K562 (cell line): ENCODE results near the gene SSBP2. TPM values are rescaled to one million over a fixed set of nuclear protein-coding genes. Genes with fewer than 3 reads are reported as not detected.
A peak's percentile ranks its signal among the peaks of the same experiment; 100 is the strongest.

Source experiments
- FOXP1 ChIP-seq: sonication (generic); formaldehyde crosslinking; IDR thresholded peaks from 2 replicates; pipeline ENCODE4 v1.8.0; 2022; ENCODE audit warnings: mild to moderate bottlenecking, missing genetic modification reagents
- HDAC2 ChIP-seq: fragments of 450-650 bp; IDR thresholded peaks from 2 replicates; pipeline ENCODE4 v1.6.1; 2016; ENCODE audit warnings: mild to moderate bottlenecking
- HIVEP1 ChIP-seq: fragments of 250-450 bp; sonication (Bioruptor Pico); IDR thresholded peaks from 2 replicates; pipeline ENCODE4 v1.4.0; 2020; ENCODE audit warnings: mild to moderate bottlenecking
- ILF3 ChIP-seq: fragments of 450-650 bp; IDR thresholded peaks from 2 replicates; pipeline ENCODE4 v1.6.1; 2018; ENCODE audit warnings: antibody characterized with exemption, mild to moderate bottlenecking, moderate library complexity, borderline replicate concordance
- NR2C1 ChIP-seq, 2 experiments: fragments of 450-650 bp; IDR thresholded peaks; 2 replicates each; pipeline ENCODE4 v1.6.1; 2017; ENCODE audit warnings: mild to moderate bottlenecking in 2 of 2, antibody characterized with exemption in 1 of 2, inconsistent platforms in 1 of 2, missing compliant biosample characterization in 1 of 2, missing genetic modification characterization in 1 of 2
- RCOR1 ChIP-seq, 2 experiments: IDR thresholded peaks; 2 replicates each; pipeline ENCODE4 v1.6.1; 2012; ENCODE audit warnings: low read depth in 2 of 2, low read length in 2 of 2, borderline replicate concordance in 1 of 2, improper control_type of control experiment in 1 of 2
- UBTF ChIP-seq, 2 experiments: IDR thresholded peaks; 2 replicates each; pipeline ENCODE4 v1.6.1; 2012; ENCODE audit warnings: improper control_type of control experiment in 2 of 2, low read depth in 2 of 2, low read length in 2 of 2, borderline replicate concordance in 1 of 2
- ZBED1 ChIP-seq: IDR thresholded peaks from 2 replicates; pipeline ENCODE4 v1.6.1; 2014
- ZBTB40 ChIP-seq, 2 experiments: fragments of 450-650 bp in 1 of 2; sonication (generic) in 1 of 2; formaldehyde crosslinking in 1 of 2; IDR thresholded peaks; 2 replicates each; pipeline versions ENCODE4 v1.7.1 to v1.9.0; 2016 to 2022; ENCODE audit warnings: inconsistent platforms in 1 of 2, mild to moderate bottlenecking in 1 of 2, missing genetic modification reagents in 1 of 2
- ZFP91 ChIP-seq: sonication (generic); formaldehyde crosslinking; IDR thresholded peaks from 2 replicates; pipeline ENCODE4 v1.8.0; 2022; ENCODE audit warnings: mild to moderate bottlenecking, missing genetic modification reagents
- ZNF12 ChIP-seq: sonication (generic); formaldehyde crosslinking; IDR thresholded peaks from 2 replicates; pipeline ENCODE4 v1.4.0; 2020; ENCODE audit warnings: mild to moderate bottlenecking, missing genetic modification reagents
- ZNF263 ChIP-seq: sonication (generic); formaldehyde crosslinking; IDR thresholded peaks from 2 replicates; pipeline ENCODE4 v1.8.0; 2022; ENCODE audit warnings: mild to moderate bottlenecking, missing genetic modification reagents, borderline replicate concordance
- ZZZ3 ChIP-seq: fragments of 450-650 bp; IDR thresholded peaks from 2 replicates; pipeline ENCODE4 v1.6.1; 2016; ENCODE audit warnings: antibody characterized with exemption, mild to moderate bottlenecking, moderate library complexity
- polyA plus RNA-seq, 8 experiments: library from polyadenylated mRNA; depleted of rRNA in 4 of 8; stranded (reverse) in 5 of 8; unstranded in 3 of 8; fragments of >200 nt; fragmentation: Nextera tagmentation in 2 of 8; fragmentation: Illumina TruSeq in 1 of 8; extraction: Ambion mirVana in 2 of 8; extraction: Trizol in 1 of 8; gene quantifications; 2 replicates each; pipeline versions ENCODE4 v1.2.1 to v1.2.3, GENCODE V29; 2011 to 2014; ENCODE audit warnings: inconsistent platforms in 1 of 8, missing spikeins in 1 of 8
- total RNA-seq, 7 experiments: library from RNA; depleted of rRNA in 6 of 7; stranded (reverse); fragments of >200 nt in 6 of 7; fragmentation: Illumina TruSeq in 2 of 7; extraction: Trizol in 2 of 7; gene quantifications; 2 replicates each; pipeline versions ENCODE4 v1.2.1 to v1.2.3, GENCODE V29; 2011 to 2021; ENCODE audit warnings: low replicate concordance in 1 of 7

Gene SSBP2
- total and polyA plus RNA-seq, 9 of the 15 experiments (the other 6 are each of a cell fraction or from before 2014, with no cell fraction given): 22.3 to 133 (median 42.1) TPM

- TF ChIP-seq ZBTB40 (IDR thresholded peaks at IDR 0.05) (no peak), ZBTB40 (CRISPR knock-in tag; IDR thresholded peaks at IDR 0.05) (no peak), HDAC2 (0 out of 2 replicates have a peak, but pooled peaks have one; percentile 1), FOXP1 (no peak; the same call in 1 of the 2 replicates), NR2C1 (IDR thresholded peaks at IDR 0.05) (no peak), NR2C1 (tag; IDR thresholded peaks at IDR 0.05) (peak; percentile 68), HIVEP1 (CRISPR knock-in tag) (no peak), RCOR1 (IDR thresholded peaks at IDR 0.05; ENCODE audit: borderline replicate concordance in 1 of 2, low read depth in 2 of 2, low read length in 2 of 2) (peak in 1 of 2 experiments; percentile 71; a peak in 1 of 4 replicates), ZNF12 (CRISPR knock-in tag) (no peak), ILF3 (no peak), ZNF263 (CRISPR knock-in tag) (peak; percentile 51; the same call in 1 of the 2 replicates), ZFP91 (CRISPR knock-in tag) (no peak), ZZZ3 (no peak), ZBED1 (0 out of 2 replicates have a peak, but pooled peaks have one; percentile 25), UBTF (IDR thresholded peaks at IDR 0.05; ENCODE audit: borderline replicate concordance in 1 of 2, low read depth in 2 of 2, low read length in 2 of 2) (peak in 1 of 2 experiments; percentile 90; a peak in 3 of 4 replicates)
Measured at GRCh38 chr5:81751009-81751835, at the start of gene SSBP2 (continued).
